ENCODE results near the gene KRTAP9-7. TPM values are rescaled to one million over a fixed set of nuclear protein-coding genes. Genes with fewer than 3 reads are reported as not detected.

KRTAP9-7 gene
- total and polyA plus RNA-seq, 2 experiments from 2014 or later = not detected

DNA sequence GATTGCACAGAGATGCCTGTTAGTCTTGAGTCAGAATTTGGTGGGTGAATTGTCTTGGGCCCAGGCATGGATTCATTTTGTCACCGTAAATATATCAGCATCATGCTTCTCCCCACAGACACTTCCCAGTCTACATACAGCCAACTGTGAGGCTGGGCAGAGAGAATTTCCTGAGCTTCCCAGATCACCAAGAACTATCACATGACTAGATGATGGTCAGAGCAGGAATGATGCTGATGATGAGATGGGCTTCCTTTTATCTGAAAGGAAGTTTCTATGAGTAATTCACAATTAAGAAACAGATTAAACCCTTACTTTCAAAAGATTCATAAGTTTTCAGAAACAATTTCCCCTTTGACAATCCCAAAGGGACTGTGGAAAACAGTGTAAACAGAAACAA lies 20.6 kb upstream of the KRTAP9-7 start:
- Mint-ChIP-seq H3K36me3 (ENCODE audit: low read depth) (no peaks in the 10 kb centered on the region), H3K27ac (no peak overlapping the region), H3K4me1 (peaks cover 4% of the 10 kb centered on the region; the same call in 2 of the 3 replicates), H3K4me3 (no peak overlapping the region), H3K9me3 (no peaks in the 10 kb centered on the region), H3K27me3 (ENCODE audit: insufficient read depth, low read depth, poor library complexity) (peaks cover 2% of the 10 kb centered on the region)
- no peak overlapping the region for H3K27ac ChIP-seq (ENCODE audit: low read depth)
- no peaks in the 10 kb centered on the region for H3K79me2 ChIP-seq (replicated peaks; ENCODE audit: insufficient read depth)
- no peaks in the 10 kb centered on the region for H3K27me3 ChIP-seq (ENCODE audit: insufficient read depth)
- no peak overlapping the region for H3K4me3 ChIP-seq
- H3K9me2 ChIP-seq (ENCODE audit: insufficient read depth) = peaks cover 3% of the 10 kb centered on the region; the same call in 1 of the 2 replicates
- H2AFZ ChIP-seq = no peak overlapping the region
- DNase-seq (ENCODE audit: low spot score) = no peak
- no peaks in the 10 kb centered on the region for H3K4me1 ChIP-seq (ENCODE audit: insufficient read depth)
- TF ChIP-seq, protein P1, sequence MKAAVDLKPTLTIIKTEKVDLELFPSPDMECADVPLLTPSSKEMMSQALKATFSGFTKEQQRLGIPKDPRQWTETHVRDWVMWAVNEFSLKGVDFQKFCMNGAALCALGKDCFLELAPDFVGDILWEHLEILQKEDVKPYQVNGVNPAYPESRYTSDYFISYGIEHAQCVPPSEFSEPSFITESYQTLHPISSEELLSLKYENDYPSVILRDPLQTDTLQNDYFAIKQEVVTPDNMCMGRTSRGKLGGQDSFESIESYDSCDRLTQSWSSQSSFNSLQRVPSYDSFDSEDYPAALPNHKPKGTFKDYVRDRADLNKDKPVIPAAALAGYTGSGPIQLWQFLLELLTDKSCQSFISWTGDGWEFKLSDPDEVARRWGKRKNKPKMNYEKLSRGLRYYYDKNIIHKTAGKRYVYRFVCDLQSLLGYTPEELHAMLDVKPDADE (IDR thresholded peaks at IDR 0.05) = no peak
- TF ChIP-seq, protein P2, sequence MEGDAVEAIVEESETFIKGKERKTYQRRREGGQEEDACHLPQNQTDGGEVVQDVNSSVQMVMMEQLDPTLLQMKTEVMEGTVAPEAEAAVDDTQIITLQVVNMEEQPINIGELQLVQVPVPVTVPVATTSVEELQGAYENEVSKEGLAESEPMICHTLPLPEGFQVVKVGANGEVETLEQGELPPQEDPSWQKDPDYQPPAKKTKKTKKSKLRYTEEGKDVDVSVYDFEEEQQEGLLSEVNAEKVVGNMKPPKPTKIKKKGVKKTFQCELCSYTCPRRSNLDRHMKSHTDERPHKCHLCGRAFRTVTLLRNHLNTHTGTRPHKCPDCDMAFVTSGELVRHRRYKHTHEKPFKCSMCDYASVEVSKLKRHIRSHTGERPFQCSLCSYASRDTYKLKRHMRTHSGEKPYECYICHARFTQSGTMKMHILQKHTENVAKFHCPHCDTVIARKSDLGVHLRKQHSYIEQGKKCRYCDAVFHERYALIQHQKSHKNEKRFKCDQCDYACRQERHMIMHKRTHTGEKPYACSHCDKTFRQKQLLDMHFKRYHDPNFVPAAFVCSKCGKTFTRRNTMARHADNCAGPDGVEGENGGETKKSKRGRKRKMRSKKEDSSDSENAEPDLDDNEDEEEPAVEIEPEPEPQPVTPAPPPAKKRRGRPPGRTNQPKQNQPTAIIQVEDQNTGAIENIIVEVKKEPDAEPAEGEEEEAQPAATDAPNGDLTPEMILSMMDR (conservative IDR thresholded peaks at IDR 0.05; ENCODE audit: low read depth in 2 of 2) = no peak
- TF ChIP-seq, protein P3, sequence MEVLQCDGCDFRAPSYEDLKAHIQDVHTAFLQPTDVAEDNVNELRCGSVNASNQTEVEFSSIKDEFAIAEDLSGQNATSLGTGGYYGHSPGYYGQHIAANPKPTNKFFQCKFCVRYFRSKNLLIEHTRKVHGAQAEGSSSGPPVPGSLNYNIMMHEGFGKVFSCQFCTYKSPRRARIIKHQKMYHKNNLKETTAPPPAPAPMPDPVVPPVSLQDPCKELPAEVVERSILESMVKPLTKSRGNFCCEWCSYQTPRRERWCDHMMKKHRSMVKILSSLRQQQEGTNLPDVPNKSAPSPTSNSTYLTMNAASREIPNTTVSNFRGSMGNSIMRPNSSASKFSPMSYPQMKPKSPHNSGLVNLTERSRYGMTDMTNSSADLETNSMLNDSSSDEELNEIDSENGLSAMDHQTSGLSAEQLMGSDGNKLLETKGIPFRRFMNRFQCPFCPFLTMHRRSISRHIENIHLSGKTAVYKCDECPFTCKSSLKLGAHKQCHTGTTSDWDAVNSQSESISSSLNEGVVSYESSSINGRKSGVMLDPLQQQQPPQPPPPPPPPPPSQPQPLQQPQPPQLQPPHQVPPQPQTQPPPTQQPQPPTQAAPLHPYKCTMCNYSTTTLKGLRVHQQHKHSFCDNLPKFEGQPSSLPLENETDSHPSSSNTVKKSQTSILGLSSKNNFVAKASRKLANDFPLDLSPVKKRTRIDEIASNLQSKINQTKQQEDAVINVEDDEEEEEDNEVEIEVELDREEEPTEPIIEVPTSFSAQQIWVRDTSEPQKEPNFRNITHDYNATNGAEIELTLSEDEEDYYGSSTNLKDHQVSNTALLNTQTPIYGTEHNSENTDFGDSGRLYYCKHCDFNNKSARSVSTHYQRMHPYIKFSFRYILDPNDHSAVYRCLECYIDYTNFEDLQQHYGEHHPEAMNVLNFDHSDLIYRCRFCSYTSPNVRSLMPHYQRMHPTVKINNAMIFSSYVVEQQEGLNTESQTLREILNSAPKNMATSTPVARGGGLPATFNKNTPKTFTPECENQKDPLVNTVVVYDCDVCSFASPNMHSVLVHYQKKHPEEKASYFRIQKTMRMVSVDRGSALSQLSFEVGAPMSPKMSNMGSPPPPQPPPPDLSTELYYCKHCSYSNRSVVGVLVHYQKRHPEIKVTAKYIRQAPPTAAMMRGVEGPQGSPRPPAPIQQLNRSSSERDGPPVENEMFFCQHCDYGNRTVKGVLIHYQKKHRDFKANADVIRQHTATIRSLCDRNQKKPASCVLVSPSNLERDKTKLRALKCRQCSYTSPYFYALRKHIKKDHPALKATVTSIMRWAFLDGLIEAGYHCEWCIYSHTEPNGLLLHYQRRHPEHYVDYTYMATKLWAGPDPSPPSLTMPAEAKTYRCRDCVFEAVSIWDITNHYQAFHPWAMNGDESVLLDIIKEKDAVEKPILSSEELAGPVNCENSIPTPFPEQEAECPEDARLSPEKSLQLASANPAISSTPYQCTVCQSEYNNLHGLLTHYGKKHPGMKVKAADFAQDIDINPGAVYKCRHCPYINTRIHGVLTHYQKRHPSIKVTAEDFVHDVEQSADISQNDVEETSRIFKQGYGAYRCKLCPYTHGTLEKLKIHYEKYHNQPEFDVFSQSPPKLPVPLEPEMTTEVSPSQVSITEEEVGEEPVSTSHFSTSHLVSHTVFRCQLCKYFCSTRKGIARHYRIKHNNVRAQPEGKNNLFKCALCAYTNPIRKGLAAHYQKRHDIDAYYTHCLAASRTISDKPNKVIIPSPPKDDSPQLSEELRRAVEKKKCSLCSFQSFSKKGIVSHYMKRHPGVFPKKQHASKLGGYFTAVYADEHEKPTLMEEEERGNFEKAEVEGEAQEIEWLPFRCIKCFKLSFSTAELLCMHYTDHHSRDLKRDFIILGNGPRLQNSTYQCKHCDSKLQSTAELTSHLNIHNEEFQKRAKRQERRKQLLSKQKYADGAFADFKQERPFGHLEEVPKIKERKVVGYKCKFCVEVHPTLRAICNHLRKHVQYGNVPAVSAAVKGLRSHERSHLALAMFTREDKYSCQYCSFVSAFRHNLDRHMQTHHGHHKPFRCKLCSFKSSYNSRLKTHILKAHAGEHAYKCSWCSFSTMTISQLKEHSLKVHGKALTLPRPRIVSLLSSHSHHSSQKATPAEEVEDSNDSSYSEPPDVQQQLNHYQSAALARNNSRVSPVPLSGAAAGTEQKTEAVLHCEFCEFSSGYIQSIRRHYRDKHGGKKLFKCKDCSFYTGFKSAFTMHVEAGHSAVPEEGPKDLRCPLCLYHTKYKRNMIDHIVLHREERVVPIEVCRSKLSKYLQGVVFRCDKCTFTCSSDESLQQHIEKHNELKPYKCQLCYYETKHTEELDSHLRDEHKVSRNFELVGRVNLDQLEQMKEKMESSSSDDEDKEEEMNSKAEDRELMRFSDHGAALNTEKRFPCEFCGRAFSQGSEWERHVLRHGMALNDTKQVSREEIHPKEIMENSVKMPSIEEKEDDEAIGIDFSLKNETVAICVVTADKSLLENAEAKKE (CRISPR knock-in tag; IDR thresholded peaks at IDR 0.05) = no peak
- no peak for TF ChIP-seq POLR2AphosphoS5 (IDR thresholded peaks at IDR 0.05; ENCODE audit: low read depth)
- no peak for TF ChIP-seq NANOG (IDR thresholded peaks at IDR 0.05; ENCODE audit: borderline replicate concordance)
- no peak for TF ChIP-seq CREB1 (CRISPR knock-in tag; IDR thresholded peaks at IDR 0.05; ENCODE audit: low read depth)
- TF ChIP-seq ZNF114 (CRISPR knock-in tag; IDR thresholded peaks at IDR 0.05) = no peak
- no peak for TF ChIP-seq JUNB (IDR thresholded peaks at IDR 0.05; ENCODE audit: unreplicated experiment)
- no peak for TF ChIP-seq EZH2phosphoT487 (IDR thresholded peaks at IDR 0.05; ENCODE audit: unreplicated experiment)
- TF ChIP-seq, protein P4, sequence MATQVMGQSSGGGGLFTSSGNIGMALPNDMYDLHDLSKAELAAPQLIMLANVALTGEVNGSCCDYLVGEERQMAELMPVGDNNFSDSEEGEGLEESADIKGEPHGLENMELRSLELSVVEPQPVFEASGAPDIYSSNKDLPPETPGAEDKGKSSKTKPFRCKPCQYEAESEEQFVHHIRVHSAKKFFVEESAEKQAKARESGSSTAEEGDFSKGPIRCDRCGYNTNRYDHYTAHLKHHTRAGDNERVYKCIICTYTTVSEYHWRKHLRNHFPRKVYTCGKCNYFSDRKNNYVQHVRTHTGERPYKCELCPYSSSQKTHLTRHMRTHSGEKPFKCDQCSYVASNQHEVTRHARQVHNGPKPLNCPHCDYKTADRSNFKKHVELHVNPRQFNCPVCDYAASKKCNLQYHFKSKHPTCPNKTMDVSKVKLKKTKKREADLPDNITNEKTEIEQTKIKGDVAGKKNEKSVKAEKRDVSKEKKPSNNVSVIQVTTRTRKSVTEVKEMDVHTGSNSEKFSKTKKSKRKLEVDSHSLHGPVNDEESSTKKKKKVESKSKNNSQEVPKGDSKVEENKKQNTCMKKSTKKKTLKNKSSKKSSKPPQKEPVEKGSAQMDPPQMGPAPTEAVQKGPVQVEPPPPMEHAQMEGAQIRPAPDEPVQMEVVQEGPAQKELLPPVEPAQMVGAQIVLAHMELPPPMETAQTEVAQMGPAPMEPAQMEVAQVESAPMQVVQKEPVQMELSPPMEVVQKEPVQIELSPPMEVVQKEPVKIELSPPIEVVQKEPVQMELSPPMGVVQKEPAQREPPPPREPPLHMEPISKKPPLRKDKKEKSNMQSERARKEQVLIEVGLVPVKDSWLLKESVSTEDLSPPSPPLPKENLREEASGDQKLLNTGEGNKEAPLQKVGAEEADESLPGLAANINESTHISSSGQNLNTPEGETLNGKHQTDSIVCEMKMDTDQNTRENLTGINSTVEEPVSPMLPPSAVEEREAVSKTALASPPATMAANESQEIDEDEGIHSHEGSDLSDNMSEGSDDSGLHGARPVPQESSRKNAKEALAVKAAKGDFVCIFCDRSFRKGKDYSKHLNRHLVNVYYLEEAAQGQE (IDR thresholded peaks at IDR 0.05; ENCODE audit: unreplicated experiment) = no peak
- no peak for TF ChIP-seq STAT1 (IDR thresholded peaks at IDR 0.05; ENCODE audit: unreplicated experiment)
- no peak for TF ChIP-seq EZH2 (IDR thresholded peaks at IDR 0.05; ENCODE audit: low read depth, unreplicated experiment)
- TF ChIP-seq ZNF331 (CRISPR knock-in tag; IDR thresholded peaks at IDR 0.05; ENCODE audit: low read depth) = no peak
- no peak overlapping the region for H3K4me2 ChIP-seq
- no peaks in the 10 kb centered on the region for H3F3A ChIP-seq (replicated peaks; ENCODE audit: low read depth)
- H3K36me3 ChIP-seq (ENCODE audit: insufficient read depth) = no peaks in the 10 kb centered on the region
- ATAC-seq = no peak
- H4K20me1 ChIP-seq (replicated peaks; ENCODE audit: insufficient read depth) = no peaks in the 10 kb centered on the region

Data from GM23338 (cell line).